ENCODE measurements around the gene RHD.
"Not testable (repeated sequence)": the region's sequence is repeated elsewhere in the genome, so short reads cannot be mapped to it uniquely, and the experiment has no call there.

DNA sequence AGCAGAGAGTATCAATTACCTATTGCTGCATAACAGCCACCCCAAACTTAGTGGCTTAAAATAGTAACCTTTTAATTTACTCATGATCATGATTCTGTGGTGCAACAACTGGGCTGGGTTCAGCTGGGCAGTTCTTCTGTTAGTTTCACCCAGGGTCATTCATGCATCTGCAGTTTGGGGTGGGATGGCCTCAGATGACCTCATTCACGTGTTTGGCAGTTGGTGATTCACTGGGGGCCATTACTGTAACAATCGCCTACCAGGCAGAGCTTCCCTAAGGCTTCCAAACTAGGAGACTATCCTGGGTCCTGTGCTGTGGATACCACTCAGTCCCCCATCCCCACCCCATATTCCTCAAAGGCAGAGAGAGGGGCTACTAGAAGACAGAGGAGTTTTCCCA is 6.0 kb downstream of the RHD start:
- TF ChIP-seq, protein P1, sequence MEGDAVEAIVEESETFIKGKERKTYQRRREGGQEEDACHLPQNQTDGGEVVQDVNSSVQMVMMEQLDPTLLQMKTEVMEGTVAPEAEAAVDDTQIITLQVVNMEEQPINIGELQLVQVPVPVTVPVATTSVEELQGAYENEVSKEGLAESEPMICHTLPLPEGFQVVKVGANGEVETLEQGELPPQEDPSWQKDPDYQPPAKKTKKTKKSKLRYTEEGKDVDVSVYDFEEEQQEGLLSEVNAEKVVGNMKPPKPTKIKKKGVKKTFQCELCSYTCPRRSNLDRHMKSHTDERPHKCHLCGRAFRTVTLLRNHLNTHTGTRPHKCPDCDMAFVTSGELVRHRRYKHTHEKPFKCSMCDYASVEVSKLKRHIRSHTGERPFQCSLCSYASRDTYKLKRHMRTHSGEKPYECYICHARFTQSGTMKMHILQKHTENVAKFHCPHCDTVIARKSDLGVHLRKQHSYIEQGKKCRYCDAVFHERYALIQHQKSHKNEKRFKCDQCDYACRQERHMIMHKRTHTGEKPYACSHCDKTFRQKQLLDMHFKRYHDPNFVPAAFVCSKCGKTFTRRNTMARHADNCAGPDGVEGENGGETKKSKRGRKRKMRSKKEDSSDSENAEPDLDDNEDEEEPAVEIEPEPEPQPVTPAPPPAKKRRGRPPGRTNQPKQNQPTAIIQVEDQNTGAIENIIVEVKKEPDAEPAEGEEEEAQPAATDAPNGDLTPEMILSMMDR (IDR thresholded peaks at IDR 0.05; ENCODE audit: insufficient read depth, low read length, poor library complexity, severe bottlenecking) = not testable (repeated sequence)
- TF ChIP-seq EZH2phosphoT487 (conservative IDR thresholded peaks at IDR 0.05; ENCODE audit: low read length) = not testable (repeated sequence)
